Muscle layer of colon (tissue), 2 donors: ENCODE data around the gene TRIM67.

Source experiments
- H3K27ac ChIP-seq: one replicate; pipeline ENCODE4 v1.7.0; 2013; ENCODE audit warnings: low read depth, mild to moderate bottlenecking, low read length, moderate library complexity
- H3K27me3 ChIP-seq, 2 donors: one replicate each; pipeline ENCODE4 v1.7.0; 2013; ENCODE audit warnings: low read length in 2 of 2, mild to moderate bottlenecking in 2 of 2; ENCODE audit not compliant: insufficient read depth in 2 of 2, control insufficient read depth in 1 of 2
- H3K36me3 ChIP-seq: one replicate; pipeline ENCODE4 v1.7.0; 2013; ENCODE audit warnings: mild to moderate bottlenecking, low read length; ENCODE audit not compliant: insufficient read depth
- H3K4me1 ChIP-seq: one replicate; pipeline ENCODE4 v1.7.0; 2013; ENCODE audit warnings: mild to moderate bottlenecking, low read length; ENCODE audit not compliant: insufficient read depth
- H3K4me3 ChIP-seq, 2 donors: one replicate each; pipeline ENCODE4 v1.7.0; 2013; ENCODE audit warnings: low read length in 2 of 2, low read depth in 1 of 2, mild to moderate bottlenecking in 1 of 2, moderate library complexity in 1 of 2
- H3K9ac ChIP-seq: one replicate; pipeline ENCODE4 v1.7.0; 2013; ENCODE audit warnings: low read length
- H3K9me3 ChIP-seq: one replicate; pipeline ENCODE4 v1.7.0; 2013; ENCODE audit warnings: mild to moderate bottlenecking, low read length
- donor health status: abdominal sarcoma.
- donor health status: Adenocarcinoma of cecum.

Gene TRIM67

DNA sequence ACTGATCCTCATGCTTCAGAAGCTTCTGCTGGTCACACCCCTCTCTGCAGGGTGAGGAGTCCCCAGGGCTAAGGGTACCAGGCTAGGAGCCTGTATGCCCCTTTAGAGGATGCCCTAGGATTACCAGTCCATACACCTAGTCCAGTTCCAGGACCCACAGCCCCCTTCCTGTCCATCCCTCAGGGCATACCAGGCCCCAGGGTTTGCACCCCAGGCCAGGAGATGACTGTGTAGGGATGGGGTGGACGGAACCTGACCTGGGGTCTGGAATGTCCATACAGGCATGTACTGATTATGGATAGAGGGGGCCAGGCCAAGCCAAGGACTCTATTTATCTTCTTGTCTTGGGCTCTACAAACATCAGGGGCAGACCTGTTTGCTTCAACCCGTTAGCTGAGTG is 34.9 kb downstream of the TRIM67 start:
- Histone ChIP-seq H3K4me1 (no peaks in the 10 kb centered on the region), H3K9ac (no peak overlapping the region), H3K4me3 (no peak overlapping the region), H3K36me3 (no peaks in the 10 kb centered on the region), H3K27ac (no peak overlapping the region), H3K9me3 (no peaks in the 10 kb centered on the region), H3K27me3 (peaks cover 0 to 8% of the 10 kb centered on the region in 2 donors)

DNA sequence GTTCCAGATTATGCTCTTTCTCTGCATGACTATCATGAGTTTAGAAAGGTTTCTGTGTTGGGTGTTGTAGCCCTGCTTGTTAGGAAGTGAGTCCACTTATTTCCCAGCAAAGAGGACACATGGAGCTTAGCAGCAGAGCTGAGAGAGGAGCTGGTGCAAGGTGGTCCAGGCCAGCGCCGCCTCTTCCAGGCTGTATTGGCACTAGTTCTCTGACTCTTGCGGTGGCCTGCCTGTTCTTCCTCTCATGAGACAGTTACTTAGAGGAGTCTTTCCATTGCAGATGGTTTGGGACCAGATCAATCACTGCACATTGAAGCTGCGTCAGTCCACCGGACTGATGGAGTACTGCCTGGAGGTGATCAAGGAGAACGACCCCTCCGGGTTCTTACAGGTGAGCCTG is 38.0 kb downstream of the TRIM67 start:
- no peak overlapping the region for H3K9ac ChIP-seq
- H3K4me3 ChIP-seq = no peak overlapping the region
- H3K27me3 ChIP-seq = no peaks in the 10 kb centered on the region
- H3K27ac ChIP-seq = no peak overlapping the region
- H3K4me1 ChIP-seq = no peaks in the 10 kb centered on the region
- H3K36me3 ChIP-seq = no peaks in the 10 kb centered on the region
- H3K9me3 ChIP-seq = no peaks in the 10 kb centered on the region

DNA sequence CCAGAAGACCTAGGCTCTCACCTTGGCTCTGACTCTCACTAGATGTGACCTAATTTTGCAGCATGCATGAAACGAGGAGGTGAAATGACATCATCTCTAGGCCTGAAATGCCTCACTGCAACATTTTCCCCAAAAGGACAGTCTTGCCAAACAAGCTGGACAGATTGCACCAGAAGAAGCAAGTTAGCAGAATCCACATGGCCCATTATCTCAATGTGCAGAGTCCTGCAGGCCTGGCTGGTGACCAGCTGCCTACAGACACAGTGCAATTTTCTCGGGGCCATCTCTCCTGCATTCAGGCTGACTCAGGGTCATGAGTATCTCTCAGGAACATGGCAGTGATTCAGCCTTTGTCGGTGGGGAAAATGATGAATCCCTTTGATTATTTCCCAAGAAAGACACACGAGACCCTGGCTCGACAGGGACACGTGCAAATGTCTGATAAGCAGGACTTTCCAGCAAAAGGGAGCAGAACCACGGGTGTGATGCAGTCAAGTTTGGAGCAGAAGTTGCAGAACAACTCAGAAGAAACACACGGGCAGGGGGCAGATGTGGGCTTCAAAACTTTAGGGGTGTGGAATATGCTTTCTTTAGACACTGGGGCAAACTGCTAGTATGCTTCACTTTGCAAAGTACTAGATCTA is 38.7 kb downstream of the TRIM67 start:
- Histone ChIP-seq H3K27me3 (no peaks in the 10 kb centered on the region), H3K4me1 (no peaks in the 10 kb centered on the region), H3K9ac (no peak overlapping the region), H3K27ac (no peak overlapping the region), H3K36me3 (no peaks in the 10 kb centered on the region), H3K9me3 (no peaks in the 10 kb centered on the region), H3K4me3 (no peak overlapping the region)

DNA sequence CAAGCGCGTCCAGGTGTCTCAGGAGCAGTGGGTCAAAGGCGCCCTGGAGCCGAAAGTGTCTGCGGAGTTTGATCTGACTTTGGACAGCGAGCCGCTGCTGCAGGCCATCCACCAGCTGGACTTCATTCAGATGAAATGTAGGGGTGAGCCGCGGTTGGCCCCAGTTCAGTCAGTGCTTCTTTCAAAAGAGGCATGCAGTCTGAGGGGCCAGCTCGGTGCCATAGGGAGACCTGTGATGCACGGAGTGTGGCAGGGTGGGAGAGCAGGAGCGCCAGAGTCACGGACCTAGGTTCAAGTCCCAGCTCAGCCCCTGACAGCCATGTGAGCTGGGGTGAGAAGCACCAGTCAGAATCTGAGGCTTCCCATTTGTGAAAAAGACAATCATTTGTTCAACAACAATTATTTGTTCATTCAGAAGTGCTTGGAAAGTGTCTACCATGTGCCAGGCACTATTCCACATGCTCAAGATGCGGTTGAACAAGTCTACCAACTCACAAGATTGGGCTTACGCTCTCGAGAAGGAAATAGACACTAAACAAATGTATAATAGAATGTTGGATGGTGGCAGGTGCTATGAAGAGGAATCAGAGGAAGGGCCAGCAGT is 39.6 kb downstream of the TRIM67 start:
- Histone ChIP-seq H3K27me3 (no peaks in the 10 kb centered on the region), H3K4me1 (no peaks in the 10 kb centered on the region), H3K27ac (no peak overlapping the region), H3K9ac (no peak overlapping the region), H3K9me3 (no peaks in the 10 kb centered on the region), H3K4me3 (no peak overlapping the region), H3K36me3 (no peaks in the 10 kb centered on the region)

DNA sequence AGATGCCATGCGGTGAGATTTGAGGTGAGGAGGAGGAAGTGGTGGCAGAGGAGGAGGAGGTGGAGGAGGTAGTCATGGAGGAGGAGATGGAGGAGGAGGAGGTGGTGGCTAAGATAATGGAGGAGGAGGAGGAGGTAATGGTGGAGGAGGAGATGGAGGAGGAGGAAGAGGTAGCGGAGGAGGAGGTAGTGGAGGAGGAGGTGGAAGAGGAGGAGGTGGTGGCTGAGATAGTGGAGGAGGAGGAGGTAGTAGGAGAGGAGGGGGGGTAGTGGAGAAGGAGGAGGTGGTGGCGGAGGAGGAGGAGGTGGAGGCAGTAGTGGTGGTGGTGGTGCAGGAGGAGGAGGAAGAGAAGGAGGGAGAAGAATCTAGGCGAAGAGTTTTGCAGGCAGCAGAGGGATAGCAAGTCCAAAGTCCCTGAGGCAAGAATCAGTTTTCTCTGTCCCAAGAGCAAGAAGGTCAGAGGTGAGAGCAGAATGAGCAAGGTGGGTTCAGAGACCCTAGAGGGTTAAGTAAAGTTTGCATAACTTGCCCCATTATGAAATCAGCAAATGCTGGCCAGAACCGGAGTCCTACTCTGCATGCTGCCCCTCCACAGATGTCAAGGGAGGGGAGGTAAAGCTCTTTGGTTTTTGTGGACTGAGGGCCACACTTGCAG is 40.2 kb downstream of the TRIM67 start:
- Histone ChIP-seq H3K4me3 (no peak overlapping the region), H3K27ac (no peak overlapping the region), H3K4me1 (no peaks in the 10 kb centered on the region), H3K9me3 (no peaks in the 10 kb centered on the region), H3K27me3 (no peaks in the 10 kb centered on the region), H3K36me3 (no peaks in the 10 kb centered on the region), H3K9ac (no peak overlapping the region)

DNA sequence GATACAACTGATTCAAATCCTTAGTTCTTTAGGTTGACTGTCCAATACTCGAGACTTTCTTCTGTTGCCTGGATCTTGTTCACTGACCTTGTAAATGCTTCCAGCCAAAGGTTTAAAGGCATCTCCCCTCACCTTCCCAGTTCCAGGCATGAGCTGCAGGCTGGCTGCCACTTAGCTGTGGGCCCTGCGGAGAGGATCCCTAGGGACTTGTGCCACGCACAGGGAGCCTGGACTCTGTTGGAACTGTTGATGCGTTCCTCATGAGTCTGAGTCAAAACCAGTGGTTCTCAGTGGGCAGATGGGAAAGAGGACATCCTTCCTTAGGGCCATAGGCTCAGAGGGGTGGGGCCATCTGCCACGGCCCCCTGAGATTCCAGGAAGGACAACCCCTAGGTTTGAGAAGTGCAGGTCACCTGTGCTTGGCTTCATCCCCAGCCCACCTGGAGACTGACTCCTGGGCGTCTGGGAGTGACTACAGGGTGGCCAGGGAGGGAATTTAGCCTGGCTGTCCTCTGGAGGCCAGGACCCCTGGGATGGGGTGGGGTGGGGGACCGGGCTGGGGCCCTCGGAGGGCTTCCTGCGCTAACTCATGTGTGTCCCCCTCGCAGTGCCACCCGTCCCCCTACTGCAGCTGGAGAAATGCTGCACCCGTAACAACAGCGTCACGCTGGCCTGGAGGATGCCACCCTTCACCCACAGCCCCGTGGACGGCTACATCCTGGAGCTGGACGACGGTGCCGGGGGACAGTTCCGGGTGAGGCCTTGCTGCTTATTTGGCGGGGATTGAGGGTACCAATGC is 41.6 kb downstream of the TRIM67 start:
- no peaks in the 10 kb centered on the region for H3K9me3 ChIP-seq
- H3K4me1 ChIP-seq = no peaks in the 10 kb centered on the region
- H3K9ac ChIP-seq = no peak overlapping the region
- no peaks in the 10 kb centered on the region for H3K27me3 ChIP-seq
- H3K4me3 ChIP-seq = no peak overlapping the region
- no peaks in the 10 kb centered on the region for H3K36me3 ChIP-seq
- no peak overlapping the region for H3K27ac ChIP-seq

DNA sequence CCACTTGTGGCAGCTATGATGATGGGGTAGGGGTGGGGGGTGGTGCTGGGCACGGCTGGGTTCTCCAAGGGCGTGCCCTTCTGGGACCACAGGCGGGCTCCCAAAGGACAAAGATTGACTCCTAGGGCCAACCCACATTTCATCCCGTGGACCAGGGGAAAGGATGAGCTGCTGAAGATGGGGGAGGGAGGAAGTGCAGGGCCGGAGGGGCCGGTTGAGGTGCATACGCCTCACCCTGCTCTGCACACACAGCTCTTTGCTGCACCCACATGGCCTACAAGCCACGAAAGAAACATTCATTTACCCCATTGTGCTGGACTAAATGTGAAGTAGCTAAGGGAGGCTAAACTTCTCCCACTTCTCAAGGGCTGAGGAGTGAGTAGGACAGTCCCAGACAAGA is 45.0 kb downstream of the TRIM67 start:
- no peaks in the 10 kb centered on the region for H3K9me3 ChIP-seq
- no peaks in the 10 kb centered on the region for H3K27me3 ChIP-seq
- H3K4me1 ChIP-seq = peaks cover 8% of the 10 kb centered on the region
- H3K36me3 ChIP-seq = no peaks in the 10 kb centered on the region
- no peak overlapping the region for H3K9ac ChIP-seq
- H3K4me3 ChIP-seq = no peak overlapping the region
- no peak overlapping the region for H3K27ac ChIP-seq

DNA sequence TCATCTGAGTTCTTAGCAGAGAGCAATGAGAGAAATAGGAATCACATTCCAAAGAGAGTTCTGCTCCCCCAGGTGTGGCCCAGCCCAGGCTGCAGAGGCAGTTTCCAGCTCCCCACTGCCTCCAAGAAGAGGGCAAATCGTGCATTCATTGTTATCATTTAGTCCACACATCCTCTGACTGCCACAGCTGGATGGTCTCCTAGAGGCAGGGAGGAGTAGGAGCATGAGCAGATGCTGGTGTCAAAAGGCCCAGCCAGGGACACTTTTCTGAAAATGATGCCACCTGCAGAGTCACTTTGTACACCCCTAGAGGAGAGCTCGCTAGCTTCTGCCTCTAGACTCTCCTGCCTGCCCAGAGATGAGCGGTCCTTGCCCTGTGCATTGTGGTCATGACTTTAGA is 45.6 kb downstream of the TRIM67 start:
- Histone ChIP-seq H3K4me3 (no peak overlapping the region), H3K27ac (no peak overlapping the region), H3K4me1 (peaks cover 8% of the 10 kb centered on the region), H3K9ac (no peak overlapping the region), H3K27me3 (no peaks in the 10 kb centered on the region), H3K9me3 (no peaks in the 10 kb centered on the region), H3K36me3 (no peaks in the 10 kb centered on the region)

DNA sequence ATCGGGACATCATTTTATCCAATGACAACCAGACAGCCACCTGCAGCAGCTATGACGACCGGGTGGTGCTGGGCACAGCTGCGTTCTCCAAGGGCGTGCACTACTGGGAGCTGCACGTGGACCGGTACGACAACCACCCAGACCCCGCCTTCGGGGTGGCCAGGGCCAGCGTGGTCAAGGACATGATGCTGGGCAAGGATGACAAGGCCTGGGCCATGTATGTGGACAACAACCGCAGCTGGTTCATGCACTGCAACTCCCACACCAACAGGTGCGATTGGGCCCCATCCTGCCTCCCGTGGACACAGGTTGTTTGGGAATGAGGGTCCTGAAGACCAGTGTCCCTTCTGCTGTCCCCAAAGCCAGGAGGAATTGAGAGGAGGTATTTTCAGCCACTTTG is 47.1 kb downstream of the TRIM67 start:
- Histone ChIP-seq H3K27ac (no peak overlapping the region), H3K4me3 (no peak overlapping the region), H3K27me3 (peaks cover 0 to 4% of the 10 kb centered on the region in 2 donors), H3K9me3 (no peaks in the 10 kb centered on the region), H3K9ac (no peak overlapping the region), H3K36me3 (no peaks in the 10 kb centered on the region), H3K4me1 (peaks cover 8% of the 10 kb centered on the region)

DNA sequence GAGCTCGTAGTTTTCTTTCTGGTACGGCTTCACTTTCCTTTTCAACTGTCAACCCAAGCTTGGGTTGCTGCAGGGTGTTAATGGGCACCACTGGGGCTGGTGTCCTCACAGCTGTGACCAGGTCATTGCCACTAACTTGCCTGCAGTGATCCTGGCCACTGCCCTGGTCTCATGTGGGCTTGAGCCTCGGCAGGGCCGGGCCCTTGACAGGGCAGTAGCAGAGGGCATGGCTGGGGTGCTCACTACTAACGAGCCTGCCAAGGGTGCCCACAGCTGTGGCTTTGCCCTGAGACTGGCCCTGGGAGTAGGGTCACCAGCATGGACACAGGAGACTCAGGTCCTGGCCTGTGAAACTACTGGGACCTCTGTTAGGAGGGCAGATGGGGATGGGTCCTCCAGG is 47.7 kb downstream of the TRIM67 start:
- Histone ChIP-seq H3K36me3 (no peaks in the 10 kb centered on the region), H3K9ac (no peak overlapping the region), H3K27me3 (peaks cover 0 to 4% of the 10 kb centered on the region in 2 donors), H3K27ac (no peak overlapping the region), H3K4me1 (peaks cover 8% of the 10 kb centered on the region), H3K9me3 (no peaks in the 10 kb centered on the region), H3K4me3 (no peak overlapping the region)

DNA sequence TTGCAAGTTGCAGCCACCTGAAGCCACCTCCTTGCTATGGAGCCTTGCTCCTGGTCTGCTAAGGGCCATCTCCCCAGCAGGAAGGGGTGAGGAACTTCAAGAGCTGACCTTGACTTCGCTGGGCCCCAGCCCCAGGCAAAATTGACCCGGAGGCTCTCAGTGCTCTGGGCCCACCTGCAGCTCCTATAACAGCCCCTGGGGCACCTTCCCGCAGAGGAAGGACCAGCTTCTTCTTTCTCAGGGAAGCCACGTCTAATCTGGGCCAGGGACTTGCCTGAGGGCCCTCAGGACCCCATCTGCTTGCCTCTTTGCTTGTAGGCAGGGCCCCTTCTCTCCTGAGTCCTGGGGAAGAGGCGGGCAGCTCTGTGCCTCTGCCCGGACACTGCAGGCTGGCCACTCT is 48.3 kb downstream of the TRIM67 start:
- no peaks in the 10 kb centered on the region for H3K9me3 ChIP-seq
- H3K36me3 ChIP-seq = no peaks in the 10 kb centered on the region
- no peak overlapping the region for H3K9ac ChIP-seq
- peaks cover 0 to 4% of the 10 kb centered on the region in 2 donors for H3K27me3 ChIP-seq
- no peak overlapping the region for H3K27ac ChIP-seq
- H3K4me1 ChIP-seq = peaks cover 8% of the 10 kb centered on the region
- no peak overlapping the region for H3K4me3 ChIP-seq
